Colonic mucosa (tissue), 4 donors: ENCODE measurements around the gene ARHGDIA. TPM values are rescaled to one million over a fixed set of nuclear protein-coding genes. Genes with fewer than 3 reads are reported as not detected.
A peak's percentile ranks its signal among the peaks of the same experiment; 100 is the strongest.

Experiments
- DNase-seq: peaks from one replicate; pipeline ENCODE4 v3.0.0-alpha.2; 2020
- H3K27ac ChIP-seq: fragments of 200-600 bp; one replicate; pipeline ENCODE4 v1.8.0; 2021
- H3K27me3 ChIP-seq: fragments of 200-600 bp; one replicate; pipeline ENCODE4 v1.8.0; 2021
- H3K36me3 ChIP-seq: fragments of 200-600 bp; one replicate; pipeline ENCODE4 v1.8.0; 2021
- H3K4me1 ChIP-seq: fragments of 200-600 bp; one replicate; pipeline ENCODE4 v1.8.0; 2021; ENCODE audit warnings: mild to moderate bottlenecking
- H3K4me3 ChIP-seq: fragments of 200-600 bp; one replicate; pipeline ENCODE4 v1.8.0; 2021
- H3K9ac ChIP-seq, 2 donors: one replicate each; pipeline ENCODE4 v1.7.0; 2013; ENCODE audit warnings: control low read depth in 2 of 2, low read depth in 2 of 2, low read length in 2 of 2
- H3K9me3 ChIP-seq: fragments of 200-600 bp; one replicate; pipeline ENCODE4 v1.8.0; 2021
- CTCF ChIP-seq: fragments of 200-600 bp; IDR thresholded peaks from one replicate; pipeline ENCODE4 v1.8.0; 2022; ENCODE audit warnings: antibody characterized with exemption, mild to moderate bottlenecking
- intact Hi-C: fragments of 100-400 bp; cut with DNase I; formaldehyde crosslinking; loops from one replicate; pipeline ENCODE4 v1.14.1; 2022
- total RNA-seq, 2 donors: library from RNA; stranded (reverse); fragmentation: NEBNext Ultra II Directional in 1 of 2; extraction: Animal tissue kit (Norgen Biotek cat#: 25700) in 1 of 2; gene quantifications; one replicate each; pipeline ENCODE4 v1.2.1, GENCODE V29; 2021
- donor health status: healthy.
- donor health status: DM: no; HTN: no; CAD: no.
- donor health status: DM: no; HTN: no; CAD: no.

ARHGDIA gene
- total RNA-seq, 2 donors from 2014 or later, result 407 to 546 TPM

DNA sequence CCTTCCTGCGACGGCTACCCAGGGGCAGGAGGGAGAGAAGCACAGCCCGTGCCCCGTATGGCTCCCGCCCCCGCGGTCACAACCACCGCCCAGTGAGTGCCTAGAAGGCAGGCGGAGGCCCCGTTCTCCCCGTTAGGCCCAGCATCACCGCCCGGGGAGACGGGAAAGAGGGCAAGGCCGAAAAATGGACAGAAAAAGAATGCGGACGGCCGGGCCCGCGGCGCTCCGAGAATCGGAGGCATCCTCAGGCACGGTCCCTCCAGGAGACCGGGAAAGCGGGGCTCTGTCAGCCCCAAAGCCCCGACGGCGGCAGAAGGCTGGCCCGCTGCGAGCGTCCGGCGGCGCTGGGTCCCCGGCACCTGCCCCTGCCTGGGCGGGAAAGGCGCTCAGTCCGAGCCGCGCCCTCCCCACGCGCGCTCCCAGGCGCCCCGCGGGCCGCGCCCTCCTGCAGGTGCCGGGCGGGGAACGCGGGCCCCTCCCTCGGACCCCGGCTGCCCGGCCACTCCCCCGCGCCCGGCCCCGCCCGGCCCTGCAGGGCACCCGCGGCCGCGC, 38.5 kb downstream of the ARHGDIA start:
- no peak for TF ChIP-seq CTCF
- peak overlapping the region; percentile 92 for H3K27ac ChIP-seq
- intact Hi-C loops, result no loop called here
- peak overlapping the region; percentile 62 to 91 for H3K9ac ChIP-seq
- peak; percentile 40 for DNase-seq
- H3K9me3 ChIP-seq, result no peaks in the 10 kb centered on the region
- peak overlapping the region; percentile 74 for H3K4me3 ChIP-seq
- no peaks in the 10 kb centered on the region for H3K36me3 ChIP-seq
- H3K27me3 ChIP-seq, result no peaks in the 10 kb centered on the region
- peaks cover 4% of the 10 kb centered on the region for H3K4me1 ChIP-seq

DNA sequence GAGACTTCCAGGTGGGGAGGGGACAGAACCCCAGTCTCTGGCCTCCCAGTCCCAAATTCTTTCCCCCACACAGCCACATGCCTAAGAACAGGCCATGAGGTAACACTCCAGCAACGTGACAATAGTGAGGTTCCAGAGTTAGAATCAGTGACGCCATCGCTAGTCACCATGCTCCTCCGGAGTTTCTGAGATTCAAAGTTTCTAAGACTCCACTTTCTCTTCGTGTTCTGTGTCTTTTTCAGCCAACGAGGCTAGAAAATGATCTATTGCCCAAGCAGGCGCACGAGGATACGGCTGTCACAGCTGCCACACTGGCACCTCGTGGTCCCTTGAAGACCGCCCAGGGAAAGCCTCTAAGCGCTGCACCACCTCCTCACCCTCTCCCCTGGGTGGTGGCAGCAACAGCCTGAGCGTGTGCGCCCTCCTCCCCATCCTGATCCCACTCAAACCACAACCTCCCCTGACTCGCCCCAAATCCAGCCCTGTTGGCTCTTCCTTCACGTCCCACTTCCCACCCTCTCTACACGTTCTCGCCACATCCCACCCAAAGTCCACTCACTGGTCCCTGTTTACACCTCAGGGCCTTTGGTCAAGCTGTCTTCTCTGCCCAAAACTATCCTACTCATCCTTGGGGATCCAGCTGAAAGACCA, 39.1 kb downstream of the ARHGDIA start:
- H3K27me3 ChIP-seq, result no peaks in the 10 kb centered on the region
- no peak for DNase-seq
- H3K4me3 ChIP-seq, result peak overlapping the region; percentile 74
- H3K9me3 ChIP-seq, result no peaks in the 10 kb centered on the region
- peak overlapping the region; percentile 92 for H3K27ac ChIP-seq
- H3K9ac ChIP-seq, result peak overlapping the region; percentile 62 to 91
- no peaks in the 10 kb centered on the region for H3K36me3 ChIP-seq
- peaks cover 4% of the 10 kb centered on the region for H3K4me1 ChIP-seq
- intact Hi-C loops, result no loop called here
- no peak for TF ChIP-seq CTCF

GRCh38 chr17:81831563-81831956, 39.6 kb downstream of the ARHGDIA start:
- no peaks in the 10 kb centered on the region for H3K36me3 ChIP-seq
- H3K27ac ChIP-seq, result no peak overlapping the region
- peak overlapping the region; percentile 12 to 62 for H3K9ac ChIP-seq
- DNase-seq, result no peak
- TF ChIP-seq CTCF, result no peak
- H3K9me3 ChIP-seq, result no peaks in the 10 kb centered on the region
- intact Hi-C loops, result no loop called here
- H3K4me1 ChIP-seq, result peaks cover 4% of the 10 kb centered on the region
- H3K4me3 ChIP-seq, result no peak overlapping the region
- H3K27me3 ChIP-seq, result no peaks in the 10 kb centered on the region

- no peak for TF ChIP-seq CTCF
- no peak for DNase-seq
- no peaks in the 10 kb centered on the region for H3K27me3 ChIP-seq
- no peak overlapping the region for H3K4me3 ChIP-seq
- no peak overlapping the region for H3K9ac ChIP-seq
- no peak overlapping the region for H3K27ac ChIP-seq
- intact Hi-C loops, result no loop called here
- no peaks in the 10 kb centered on the region for H3K36me3 ChIP-seq
- H3K4me1 ChIP-seq, result peaks cover 4% of the 10 kb centered on the region
- no peaks in the 10 kb centered on the region for H3K9me3 ChIP-seq
Measured at GRCh38 chr17:81829858-81830257, 41.3 kb downstream of the ARHGDIA start.

DNA sequence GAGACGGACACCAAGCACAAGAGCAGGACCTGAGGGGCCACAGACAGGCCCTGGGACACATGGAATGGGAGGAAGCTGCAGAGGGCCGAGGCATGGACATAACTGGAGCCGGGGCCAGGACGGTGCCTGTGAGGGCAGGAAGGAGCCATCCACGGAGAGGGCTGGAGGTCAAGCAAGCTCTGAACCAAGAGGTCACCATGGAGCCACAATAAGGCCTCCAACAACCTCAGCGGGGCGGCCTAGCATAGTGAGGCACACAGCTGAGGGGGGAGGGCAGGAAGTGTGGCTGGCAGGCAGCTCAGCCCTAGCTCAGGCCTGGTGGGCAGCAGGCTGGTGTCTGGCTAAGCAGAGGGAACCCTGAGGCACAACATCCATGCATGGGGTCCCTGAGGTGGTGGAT, 42.5 kb downstream of the ARHGDIA start:
- no peak for TF ChIP-seq CTCF
- Histone ChIP-seq H3K9me3 (no peaks in the 10 kb centered on the region), H3K27ac (no peak overlapping the region), H3K36me3 (no peaks in the 10 kb centered on the region), H3K4me1 (peaks cover 4% of the 10 kb centered on the region), H3K4me3 (no peak overlapping the region), H3K27me3 (no peaks in the 10 kb centered on the region), H3K9ac (no peak overlapping the region)
- DNase-seq, result no peak
- intact Hi-C loops, result no loop called here
